ENCODE measurements around the gene MARK3.

DNA sequence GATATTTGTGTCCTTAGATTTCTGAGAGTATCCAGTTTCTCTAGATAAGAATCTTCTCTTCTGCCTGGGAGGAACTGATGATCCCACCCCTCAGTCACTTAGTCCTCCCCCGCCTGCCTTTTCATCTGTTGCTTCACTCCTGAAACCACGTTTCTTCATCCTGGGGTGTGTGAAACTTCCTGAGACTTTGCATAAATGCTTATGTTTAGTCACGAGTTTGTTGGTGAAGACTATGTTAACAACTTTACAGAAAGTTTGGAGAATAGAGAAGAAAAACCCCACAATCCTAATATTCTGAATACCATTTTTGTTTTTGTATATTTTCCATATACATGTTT lies 33.2 kb downstream of the MARK3 start:
- TF ChIP-seq EEA1 (CRISPR knock-in tag; IDR thresholded peaks at IDR 0.05; ENCODE audit: borderline replicate concordance) (no peak), FOXA1 (IDR thresholded peaks at IDR 0.05) (no peak), FOXA1 (CRISPR knock-in tag; IDR thresholded peaks at IDR 0.05) (no peak), SMC3 (IDR thresholded peaks at IDR 0.05; ENCODE audit: low read length) (no peak), DPF2 (CRISPR knock-in tag; IDR thresholded peaks at IDR 0.05; ENCODE audit: borderline replicate concordance, low read depth) (no peak), RXRA (CRISPR knock-in tag; IDR thresholded peaks at IDR 0.05) (no peak), POLR2A (IDR thresholded peaks at IDR 0.05; ENCODE audit: insufficient read depth in 1 of 2, low read depth in 2 of 2, low read length in 2 of 2) (no peak), NFRKB (IDR thresholded peaks at IDR 0.05) (no peak), EZH2 (conservative IDR thresholded peaks at IDR 0.05; ENCODE audit: low read depth, low read length) (no peak), PTBP1 (IDR thresholded peaks at IDR 0.05; ENCODE audit: low read depth, low read length, poor library complexity, severe bottlenecking) (no peak)
- TF ChIP-seq, protein P1, sequence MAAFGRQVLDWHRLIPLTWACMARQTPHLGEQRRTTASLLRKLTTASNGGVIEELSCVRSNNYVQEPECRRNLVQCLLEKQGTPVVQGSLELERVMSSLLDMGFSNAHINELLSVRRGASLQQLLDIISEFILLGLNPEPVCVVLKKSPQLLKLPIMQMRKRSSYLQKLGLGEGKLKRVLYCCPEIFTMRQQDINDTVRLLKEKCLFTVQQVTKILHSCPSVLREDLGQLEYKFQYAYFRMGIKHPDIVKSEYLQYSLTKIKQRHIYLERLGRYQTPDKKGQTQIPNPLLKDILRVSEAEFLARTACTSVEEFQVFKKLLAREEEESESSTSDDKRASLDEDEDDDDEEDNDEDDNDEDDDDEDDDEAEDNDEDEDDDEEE (CRISPR knock-in tag; IDR thresholded peaks at IDR 0.05) = no peak
- TF ChIP-seq, protein P2, sequence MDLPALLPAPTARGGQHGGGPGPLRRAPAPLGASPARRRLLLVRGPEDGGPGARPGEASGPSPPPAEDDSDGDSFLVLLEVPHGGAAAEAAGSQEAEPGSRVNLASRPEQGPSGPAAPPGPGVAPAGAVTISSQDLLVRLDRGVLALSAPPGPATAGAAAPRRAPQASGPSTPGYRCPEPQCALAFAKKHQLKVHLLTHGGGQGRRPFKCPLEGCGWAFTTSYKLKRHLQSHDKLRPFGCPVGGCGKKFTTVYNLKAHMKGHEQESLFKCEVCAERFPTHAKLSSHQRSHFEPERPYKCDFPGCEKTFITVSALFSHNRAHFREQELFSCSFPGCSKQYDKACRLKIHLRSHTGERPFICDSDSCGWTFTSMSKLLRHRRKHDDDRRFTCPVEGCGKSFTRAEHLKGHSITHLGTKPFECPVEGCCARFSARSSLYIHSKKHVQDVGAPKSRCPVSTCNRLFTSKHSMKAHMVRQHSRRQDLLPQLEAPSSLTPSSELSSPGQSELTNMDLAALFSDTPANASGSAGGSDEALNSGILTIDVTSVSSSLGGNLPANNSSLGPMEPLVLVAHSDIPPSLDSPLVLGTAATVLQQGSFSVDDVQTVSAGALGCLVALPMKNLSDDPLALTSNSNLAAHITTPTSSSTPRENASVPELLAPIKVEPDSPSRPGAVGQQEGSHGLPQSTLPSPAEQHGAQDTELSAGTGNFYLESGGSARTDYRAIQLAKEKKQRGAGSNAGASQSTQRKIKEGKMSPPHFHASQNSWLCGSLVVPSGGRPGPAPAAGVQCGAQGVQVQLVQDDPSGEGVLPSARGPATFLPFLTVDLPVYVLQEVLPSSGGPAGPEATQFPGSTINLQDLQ (CRISPR knock-in tag; IDR thresholded peaks at IDR 0.05) = no peak
- TF ChIP-seq, protein P3, sequence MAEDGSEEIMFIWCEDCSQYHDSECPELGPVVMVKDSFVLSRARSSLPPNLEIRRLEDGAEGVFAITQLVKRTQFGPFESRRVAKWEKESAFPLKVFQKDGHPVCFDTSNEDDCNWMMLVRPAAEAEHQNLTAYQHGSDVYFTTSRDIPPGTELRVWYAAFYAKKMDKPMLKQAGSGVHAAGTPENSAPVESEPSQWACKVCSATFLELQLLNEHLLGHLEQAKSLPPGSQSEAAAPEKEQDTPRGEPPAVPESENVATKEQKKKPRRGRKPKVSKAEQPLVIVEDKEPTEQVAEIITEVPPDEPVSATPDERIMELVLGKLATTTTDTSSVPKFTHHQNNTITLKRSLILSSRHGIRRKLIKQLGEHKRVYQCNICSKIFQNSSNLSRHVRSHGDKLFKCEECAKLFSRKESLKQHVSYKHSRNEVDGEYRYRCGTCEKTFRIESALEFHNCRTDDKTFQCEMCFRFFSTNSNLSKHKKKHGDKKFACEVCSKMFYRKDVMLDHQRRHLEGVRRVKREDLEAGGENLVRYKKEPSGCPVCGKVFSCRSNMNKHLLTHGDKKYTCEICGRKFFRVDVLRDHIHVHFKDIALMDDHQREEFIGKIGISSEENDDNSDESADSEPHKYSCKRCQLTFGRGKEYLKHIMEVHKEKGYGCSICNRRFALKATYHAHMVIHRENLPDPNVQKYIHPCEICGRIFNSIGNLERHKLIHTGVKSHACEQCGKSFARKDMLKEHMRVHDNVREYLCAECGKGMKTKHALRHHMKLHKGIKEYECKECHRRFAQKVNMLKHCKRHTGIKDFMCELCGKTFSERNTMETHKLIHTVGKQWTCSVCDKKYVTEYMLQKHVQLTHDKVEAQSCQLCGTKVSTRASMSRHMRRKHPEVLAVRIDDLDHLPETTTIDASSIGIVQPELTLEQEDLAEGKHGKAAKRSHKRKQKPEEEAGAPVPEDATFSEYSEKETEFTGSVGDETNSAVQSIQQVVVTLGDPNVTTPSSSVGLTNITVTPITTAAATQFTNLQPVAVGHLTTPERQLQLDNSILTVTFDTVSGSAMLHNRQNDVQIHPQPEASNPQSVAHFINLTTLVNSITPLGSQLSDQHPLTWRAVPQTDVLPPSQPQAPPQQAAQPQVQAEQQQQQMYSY (CRISPR knock-in tag; IDR thresholded peaks at IDR 0.05) = no peak
- TF ChIP-seq, protein P4, sequence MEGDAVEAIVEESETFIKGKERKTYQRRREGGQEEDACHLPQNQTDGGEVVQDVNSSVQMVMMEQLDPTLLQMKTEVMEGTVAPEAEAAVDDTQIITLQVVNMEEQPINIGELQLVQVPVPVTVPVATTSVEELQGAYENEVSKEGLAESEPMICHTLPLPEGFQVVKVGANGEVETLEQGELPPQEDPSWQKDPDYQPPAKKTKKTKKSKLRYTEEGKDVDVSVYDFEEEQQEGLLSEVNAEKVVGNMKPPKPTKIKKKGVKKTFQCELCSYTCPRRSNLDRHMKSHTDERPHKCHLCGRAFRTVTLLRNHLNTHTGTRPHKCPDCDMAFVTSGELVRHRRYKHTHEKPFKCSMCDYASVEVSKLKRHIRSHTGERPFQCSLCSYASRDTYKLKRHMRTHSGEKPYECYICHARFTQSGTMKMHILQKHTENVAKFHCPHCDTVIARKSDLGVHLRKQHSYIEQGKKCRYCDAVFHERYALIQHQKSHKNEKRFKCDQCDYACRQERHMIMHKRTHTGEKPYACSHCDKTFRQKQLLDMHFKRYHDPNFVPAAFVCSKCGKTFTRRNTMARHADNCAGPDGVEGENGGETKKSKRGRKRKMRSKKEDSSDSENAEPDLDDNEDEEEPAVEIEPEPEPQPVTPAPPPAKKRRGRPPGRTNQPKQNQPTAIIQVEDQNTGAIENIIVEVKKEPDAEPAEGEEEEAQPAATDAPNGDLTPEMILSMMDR (CRISPR knock-in tag; IDR thresholded peaks at IDR 0.05) = no peak
- TF ChIP-seq, protein P5, sequence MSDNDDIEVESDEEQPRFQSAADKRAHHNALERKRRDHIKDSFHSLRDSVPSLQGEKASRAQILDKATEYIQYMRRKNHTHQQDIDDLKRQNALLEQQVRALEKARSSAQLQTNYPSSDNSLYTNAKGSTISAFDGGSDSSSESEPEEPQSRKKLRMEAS (IDR thresholded peaks at IDR 0.05) = no peak
